ENCODE measurements around the gene GGN.

GRCh38 chr19:38412961-38413360, 25.1 kb upstream of the GGN start:
- TF ChIP-seq, protein P1, sequence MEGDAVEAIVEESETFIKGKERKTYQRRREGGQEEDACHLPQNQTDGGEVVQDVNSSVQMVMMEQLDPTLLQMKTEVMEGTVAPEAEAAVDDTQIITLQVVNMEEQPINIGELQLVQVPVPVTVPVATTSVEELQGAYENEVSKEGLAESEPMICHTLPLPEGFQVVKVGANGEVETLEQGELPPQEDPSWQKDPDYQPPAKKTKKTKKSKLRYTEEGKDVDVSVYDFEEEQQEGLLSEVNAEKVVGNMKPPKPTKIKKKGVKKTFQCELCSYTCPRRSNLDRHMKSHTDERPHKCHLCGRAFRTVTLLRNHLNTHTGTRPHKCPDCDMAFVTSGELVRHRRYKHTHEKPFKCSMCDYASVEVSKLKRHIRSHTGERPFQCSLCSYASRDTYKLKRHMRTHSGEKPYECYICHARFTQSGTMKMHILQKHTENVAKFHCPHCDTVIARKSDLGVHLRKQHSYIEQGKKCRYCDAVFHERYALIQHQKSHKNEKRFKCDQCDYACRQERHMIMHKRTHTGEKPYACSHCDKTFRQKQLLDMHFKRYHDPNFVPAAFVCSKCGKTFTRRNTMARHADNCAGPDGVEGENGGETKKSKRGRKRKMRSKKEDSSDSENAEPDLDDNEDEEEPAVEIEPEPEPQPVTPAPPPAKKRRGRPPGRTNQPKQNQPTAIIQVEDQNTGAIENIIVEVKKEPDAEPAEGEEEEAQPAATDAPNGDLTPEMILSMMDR (IDR thresholded peaks at IDR 0.05) = no peak
- TF ChIP-seq POLR2A (IDR thresholded peaks at IDR 0.05) = no peak

All from tibial nerve (tissue), 3 donors.